CD4-positive, alpha-beta T cell treated with Interleukin-6 for 4 hours (primary cell): Measurements from ENCODE around the gene GTF2H4.

Source experiments
- DNase-seq: peaks from one replicate; pipeline ENCODE4 v3.0.0-alpha.2; 2020; ENCODE audit warnings: mixed read lengths

The GTF2H4 gene

DNA sequence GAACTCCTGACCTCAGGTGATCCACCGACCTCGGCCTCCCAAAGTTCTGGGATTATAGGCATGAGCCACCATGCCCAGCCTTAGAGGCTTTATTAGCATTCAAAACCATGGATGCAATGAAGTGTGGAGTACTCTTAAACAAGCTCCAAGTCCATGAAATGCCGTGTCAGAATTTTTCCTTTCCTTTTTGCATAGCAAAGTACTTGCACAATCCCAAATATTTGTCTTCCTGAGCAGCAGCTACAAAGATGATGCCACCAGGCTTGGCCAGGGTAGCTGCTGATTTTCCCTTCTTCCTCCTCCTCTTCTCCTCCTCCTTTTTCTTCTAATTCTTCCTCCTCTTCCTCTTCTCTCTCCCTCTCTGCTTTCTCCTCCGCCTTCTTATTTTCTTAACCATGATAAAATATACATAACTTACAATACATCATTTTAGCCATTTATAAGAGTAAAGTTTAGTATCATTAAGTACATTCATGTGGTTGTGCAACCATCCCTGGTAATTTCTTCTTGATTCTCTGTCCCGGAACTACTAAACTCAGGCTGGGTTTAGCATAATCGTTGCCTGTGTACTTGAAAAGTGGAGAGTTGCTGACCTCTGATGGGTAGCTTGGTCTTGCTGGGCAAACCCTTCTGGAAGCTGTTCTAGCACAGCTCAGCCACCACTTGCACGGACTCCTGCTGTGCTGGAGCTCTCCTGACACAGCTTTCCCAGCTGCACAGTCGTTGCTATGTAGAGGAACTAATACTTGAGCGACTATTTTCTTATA is 53.1 kb downstream of the GTF2H4 start:
- no peak for DNase-seq

DNA sequence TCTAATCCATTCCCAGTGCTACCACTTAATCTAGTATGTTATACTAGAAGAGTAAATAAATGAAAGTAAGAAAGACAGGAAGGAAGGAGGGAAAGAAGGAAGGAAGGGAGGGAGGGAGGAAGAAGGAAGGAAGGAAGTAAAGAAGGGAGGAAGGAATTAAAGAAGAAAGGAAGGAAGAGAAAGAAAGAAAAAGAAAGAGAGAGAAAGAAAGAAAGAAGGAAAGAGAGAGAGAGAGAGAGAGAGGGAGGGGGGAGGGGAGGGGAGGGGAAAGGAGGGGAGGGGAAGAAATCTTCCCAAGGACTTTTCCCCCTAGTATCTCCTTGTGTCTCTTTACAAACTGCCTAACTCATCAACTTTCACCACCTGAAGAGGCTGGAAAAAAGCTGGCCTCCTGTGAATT is 54.7 kb downstream of the GTF2H4 start:
- DNase-seq: no peak

DNA sequence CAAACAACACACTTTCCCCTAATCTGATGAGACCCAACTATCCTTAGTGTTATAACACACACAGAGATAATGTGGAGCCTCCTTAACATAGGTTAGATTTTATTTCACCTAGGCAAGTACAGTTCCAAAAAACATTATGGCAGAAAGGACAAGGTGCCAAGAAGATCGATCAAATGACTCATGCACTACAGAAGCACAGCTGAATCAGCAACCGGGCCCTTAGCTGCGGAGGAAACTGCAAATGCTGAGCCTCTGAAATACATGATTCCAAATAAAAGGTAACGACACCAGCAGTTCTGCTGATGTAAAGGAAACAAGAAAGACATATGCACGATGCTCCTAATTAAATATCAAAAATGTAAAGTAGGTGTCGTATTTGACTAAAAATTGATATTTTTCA is 55.6 kb downstream of the GTF2H4 start:
- no peak for DNase-seq
